GM20000 (cell line): ENCODE measurements around the gene BRCA1.

Source experiments
- DNase-seq: peaks from one replicate; pipeline ENCODE4 v3.0.0; 2012; ENCODE audit warnings: low spot score
- TF ChIP-seq, protein P1 (sequence below): IDR thresholded peaks from 2 replicates; pipeline ENCODE4 v1.5.1; 2012; ENCODE audit warnings: mild to moderate bottlenecking, control low read depth; ENCODE audit errors: extremely low read depth, missing control alignments

Gene BRCA1

GRCh38 chr17:43092901-43093300, 32.3 kb downstream of the BRCA1 start:
- DNase-seq, result no peak
- TF ChIP-seq, protein P1, sequence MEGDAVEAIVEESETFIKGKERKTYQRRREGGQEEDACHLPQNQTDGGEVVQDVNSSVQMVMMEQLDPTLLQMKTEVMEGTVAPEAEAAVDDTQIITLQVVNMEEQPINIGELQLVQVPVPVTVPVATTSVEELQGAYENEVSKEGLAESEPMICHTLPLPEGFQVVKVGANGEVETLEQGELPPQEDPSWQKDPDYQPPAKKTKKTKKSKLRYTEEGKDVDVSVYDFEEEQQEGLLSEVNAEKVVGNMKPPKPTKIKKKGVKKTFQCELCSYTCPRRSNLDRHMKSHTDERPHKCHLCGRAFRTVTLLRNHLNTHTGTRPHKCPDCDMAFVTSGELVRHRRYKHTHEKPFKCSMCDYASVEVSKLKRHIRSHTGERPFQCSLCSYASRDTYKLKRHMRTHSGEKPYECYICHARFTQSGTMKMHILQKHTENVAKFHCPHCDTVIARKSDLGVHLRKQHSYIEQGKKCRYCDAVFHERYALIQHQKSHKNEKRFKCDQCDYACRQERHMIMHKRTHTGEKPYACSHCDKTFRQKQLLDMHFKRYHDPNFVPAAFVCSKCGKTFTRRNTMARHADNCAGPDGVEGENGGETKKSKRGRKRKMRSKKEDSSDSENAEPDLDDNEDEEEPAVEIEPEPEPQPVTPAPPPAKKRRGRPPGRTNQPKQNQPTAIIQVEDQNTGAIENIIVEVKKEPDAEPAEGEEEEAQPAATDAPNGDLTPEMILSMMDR, result no peak

- DNase-seq, result no peak
- TF ChIP-seq, protein P1, result no peak
These were observed 35.1 kb downstream of the BRCA1 start for GRCh38 chr17:43090022-43090421.

DNA sequence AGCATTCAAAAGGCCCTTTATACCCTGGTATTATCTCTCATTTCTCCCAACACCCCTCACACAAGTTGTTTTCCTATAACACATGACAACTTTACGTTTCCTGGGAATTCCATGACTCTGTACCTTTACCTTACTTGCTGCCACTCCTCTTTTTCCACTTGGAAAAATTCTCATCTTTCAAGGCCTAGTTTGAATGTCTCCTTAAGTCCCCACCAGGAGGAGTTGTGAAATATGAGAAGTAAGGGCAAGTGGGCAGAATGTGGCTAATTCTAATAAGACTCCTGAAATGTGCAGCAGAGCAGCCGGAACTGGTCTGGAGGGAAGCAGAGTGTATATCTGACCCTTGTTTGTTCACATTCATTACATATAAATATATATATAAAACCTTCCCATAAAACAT, 39.7 kb downstream of the BRCA1 start:
- TF ChIP-seq, protein P1, result no peak
- no peak for DNase-seq

GRCh38 chr17:43079641-43080302, 45.4 kb downstream of the BRCA1 start:
- no peak for DNase-seq
- TF ChIP-seq, protein P1, result no peak

- no peak for DNase-seq
- TF ChIP-seq, protein P1, result no peak
These were observed 50.3 kb downstream of the BRCA1 start for GRCh38 chr17:43074869-43075268.

DNA sequence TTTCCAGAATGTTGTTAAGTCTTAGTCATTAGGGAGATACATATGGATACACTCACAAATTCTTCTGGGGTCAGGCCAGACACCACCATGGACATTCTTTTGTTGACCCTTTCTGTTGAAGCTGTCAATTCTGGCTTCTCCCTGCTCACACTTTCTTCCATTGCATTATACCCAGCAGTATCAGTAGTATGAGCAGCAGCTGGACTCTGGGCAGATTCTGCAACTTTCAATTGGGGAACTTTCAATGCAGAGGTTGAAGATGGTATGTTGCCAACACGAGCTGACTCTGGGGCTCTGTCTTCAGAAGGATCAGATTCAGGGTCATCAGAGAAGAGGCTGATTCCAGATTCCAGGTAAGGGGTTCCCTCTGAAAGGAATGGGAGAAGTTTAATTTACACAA, 54.3 kb downstream of the BRCA1 start:
- no peak for DNase-seq
- TF ChIP-seq, protein P1, result no peak

GRCh38 chr17:43070257-43070656, 54.9 kb downstream of the BRCA1 start:
- DNase-seq, result no peak

More at GRCh38 chr17:43070257-43070656, 54.9 kb downstream of the BRCA1 start:
- TF ChIP-seq, protein P1, result no peak
